Nephron (organoid): ENCODE data around the gene CYP3A5.
"Not testable (repeated sequence)": the region's sequence is repeated elsewhere in the genome, so short reads cannot be mapped to it uniquely, and the experiment has no call there.

Source experiments
- H3K27ac Mint-ChIP-seq, 3 experiments: 2 replicates each; pipeline ENCODE4 v1.8.0; 2020; ENCODE audit warnings: mixed read lengths in 3 of 3, mild to moderate bottlenecking in 2 of 3, moderate library complexity in 1 of 3
- H3K27me3 Mint-ChIP-seq: 2 replicates; pipeline ENCODE4 v1.8.0; 2021; ENCODE audit warnings: low read depth, mild to moderate bottlenecking, moderate library complexity, mixed read lengths
- H3K36me3 Mint-ChIP-seq: 2 replicates; pipeline ENCODE4 v1.8.0; 2020; ENCODE audit warnings: low read depth, mixed read lengths
- H3K4me1 Mint-ChIP-seq: 2 replicates; pipeline ENCODE4 v1.8.0; 2020; ENCODE audit warnings: mixed read lengths
- H3K4me3 Mint-ChIP-seq, 3 experiments: 2 replicates each; pipeline ENCODE4 v1.8.0; 2020; ENCODE audit warnings: mild to moderate bottlenecking in 3 of 3, mixed read lengths in 3 of 3, moderate library complexity in 2 of 3
- H3K9me3 Mint-ChIP-seq: 2 replicates; pipeline ENCODE4 v1.8.0; 2020; ENCODE audit warnings: mixed read lengths
- TF ChIP-seq, protein P1 (sequence below), 3 experiments: fragments of 200-600 bp; sonication (generic); IDR thresholded peaks; one replicate each; pipeline ENCODE4 v1.5.0; 2021; ENCODE audit warnings: antibody characterized with exemption in 3 of 3; ENCODE audit not compliant: unreplicated experiment in 3 of 3

Gene CYP3A5

DNA sequence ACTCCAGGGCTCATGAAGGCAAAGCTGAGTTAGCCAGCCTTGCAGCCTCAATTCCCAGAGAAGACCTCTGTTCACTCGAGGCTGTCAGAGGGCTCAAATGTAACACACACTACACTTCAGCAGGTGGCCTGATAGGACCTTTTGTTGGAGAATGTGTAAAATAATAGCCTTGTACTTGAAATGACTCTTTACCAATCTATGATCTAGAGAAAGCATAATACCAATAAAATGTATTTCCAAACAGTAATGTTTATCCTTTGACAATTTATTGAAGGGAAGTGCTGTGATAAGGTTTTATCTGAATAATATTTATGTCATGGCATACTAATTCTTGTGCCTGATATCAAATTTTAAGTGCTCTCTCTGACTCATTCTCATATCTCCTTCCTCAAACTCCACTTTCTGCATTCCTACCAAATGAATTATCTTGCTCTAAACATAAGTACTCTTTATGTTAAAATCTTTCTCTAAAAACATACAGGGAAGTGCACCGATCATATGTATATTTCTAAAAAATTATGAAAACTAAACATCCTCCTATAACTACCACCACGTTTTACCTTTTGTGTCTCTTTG is 34.3 kb upstream of the CYP3A5 start:
- H3K9me3 Mint-ChIP-seq: peaks cover 4% of the 10 kb centered on the region
- TF ChIP-seq, protein P1, sequence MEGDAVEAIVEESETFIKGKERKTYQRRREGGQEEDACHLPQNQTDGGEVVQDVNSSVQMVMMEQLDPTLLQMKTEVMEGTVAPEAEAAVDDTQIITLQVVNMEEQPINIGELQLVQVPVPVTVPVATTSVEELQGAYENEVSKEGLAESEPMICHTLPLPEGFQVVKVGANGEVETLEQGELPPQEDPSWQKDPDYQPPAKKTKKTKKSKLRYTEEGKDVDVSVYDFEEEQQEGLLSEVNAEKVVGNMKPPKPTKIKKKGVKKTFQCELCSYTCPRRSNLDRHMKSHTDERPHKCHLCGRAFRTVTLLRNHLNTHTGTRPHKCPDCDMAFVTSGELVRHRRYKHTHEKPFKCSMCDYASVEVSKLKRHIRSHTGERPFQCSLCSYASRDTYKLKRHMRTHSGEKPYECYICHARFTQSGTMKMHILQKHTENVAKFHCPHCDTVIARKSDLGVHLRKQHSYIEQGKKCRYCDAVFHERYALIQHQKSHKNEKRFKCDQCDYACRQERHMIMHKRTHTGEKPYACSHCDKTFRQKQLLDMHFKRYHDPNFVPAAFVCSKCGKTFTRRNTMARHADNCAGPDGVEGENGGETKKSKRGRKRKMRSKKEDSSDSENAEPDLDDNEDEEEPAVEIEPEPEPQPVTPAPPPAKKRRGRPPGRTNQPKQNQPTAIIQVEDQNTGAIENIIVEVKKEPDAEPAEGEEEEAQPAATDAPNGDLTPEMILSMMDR (IDR thresholded peaks at IDR 0.05; ENCODE audit: unreplicated experiment in 3 of 3): no peak
- no peak overlapping the region for H3K27ac Mint-ChIP-seq
- H3K4me1 Mint-ChIP-seq: no peaks in the 10 kb centered on the region
- H3K4me3 Mint-ChIP-seq: no peak overlapping the region
- H3K36me3 Mint-ChIP-seq: no peaks in the 10 kb centered on the region
- peaks cover 3% of the 10 kb centered on the region for H3K27me3 Mint-ChIP-seq

GRCh38 chr7:99709838-99710578 is 30.2 kb upstream of the CYP3A5 start:
- no peak overlapping the region for H3K27ac Mint-ChIP-seq
- H3K36me3 Mint-ChIP-seq: no peaks in the 10 kb centered on the region
- TF ChIP-seq, protein P1 (IDR thresholded peaks at IDR 0.05; ENCODE audit: unreplicated experiment in 3 of 3): no peak
- no peak overlapping the region for H3K4me3 Mint-ChIP-seq
- no peaks in the 10 kb centered on the region for H3K27me3 Mint-ChIP-seq
- no peaks in the 10 kb centered on the region for H3K9me3 Mint-ChIP-seq
- no peaks in the 10 kb centered on the region for H3K4me1 Mint-ChIP-seq

GRCh38 chr7:99709260-99709659 is 29.5 kb upstream of the CYP3A5 start:
- H3K9me3 Mint-ChIP-seq: no peaks in the 10 kb centered on the region
- no peaks in the 10 kb centered on the region for H3K27me3 Mint-ChIP-seq
- H3K36me3 Mint-ChIP-seq: no peaks in the 10 kb centered on the region
- no peak overlapping the region for H3K4me3 Mint-ChIP-seq
- TF ChIP-seq, protein P1 (IDR thresholded peaks at IDR 0.05; ENCODE audit: unreplicated experiment in 3 of 3): no peak
- H3K4me1 Mint-ChIP-seq: no peaks in the 10 kb centered on the region
- H3K27ac Mint-ChIP-seq: no peak overlapping the region

- Mint-ChIP-seq H3K4me1 (no peaks in the 10 kb centered on the region), H3K27me3 (no peaks in the 10 kb centered on the region), H3K4me3 (no peak overlapping the region), H3K27ac (no peak overlapping the region), H3K9me3 (no peaks in the 10 kb centered on the region), H3K36me3 (no peaks in the 10 kb centered on the region)
- TF ChIP-seq, protein P1 (IDR thresholded peaks at IDR 0.05; ENCODE audit: unreplicated experiment in 3 of 3): no peak
Measured at GRCh38 chr7:99707096-99707495, 27.3 kb upstream of the CYP3A5 start.

DNA sequence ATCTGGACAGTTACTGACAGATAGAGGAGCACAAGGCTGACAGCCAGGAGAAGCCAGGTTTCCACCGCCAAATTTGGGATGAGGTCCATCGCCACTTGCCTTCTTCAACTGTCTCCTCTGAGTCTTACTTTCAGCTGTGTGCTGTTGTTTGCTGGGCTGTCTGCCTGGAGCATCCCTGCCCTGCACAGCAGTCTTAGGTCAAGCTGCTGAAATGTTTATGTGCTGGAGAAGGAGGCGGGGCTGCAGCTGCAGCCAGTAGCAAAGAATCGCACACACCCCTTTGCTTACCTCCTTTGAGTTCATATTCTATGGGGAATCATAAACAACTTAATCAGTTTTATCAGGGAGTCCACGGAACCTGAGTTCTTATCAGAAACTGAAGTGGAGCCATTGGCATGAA is 20.1 kb upstream of the CYP3A5 start:
- Mint-ChIP-seq H3K9me3 (no peaks in the 10 kb centered on the region), H3K36me3 (no peaks in the 10 kb centered on the region), H3K27ac (peak overlapping the region in 1 of 3 experiments; percentile 52), H3K4me1 (peaks cover 16% of the 10 kb centered on the region), H3K27me3 (peaks cover 14% of the 10 kb centered on the region), H3K4me3 (no peak overlapping the region)
- TF ChIP-seq, protein P1 (IDR thresholded peaks at IDR 0.05; ENCODE audit: unreplicated experiment in 3 of 3): no peak

- not testable (repeated sequence) for H3K36me3 Mint-ChIP-seq, H3K9me3 Mint-ChIP-seq, H3K4me3 Mint-ChIP-seq
- H3K4me1 Mint-ChIP-seq: peaks cover 16% of the 10 kb centered on the region
- H3K27me3 Mint-ChIP-seq: peaks cover 14% of the 10 kb centered on the region
- H3K27ac Mint-ChIP-seq: peak overlapping the region in 2 of 3 experiments; percentile 52 to 74
Measured at GRCh38 chr7:99698867-99699730, 19.3 kb upstream of the CYP3A5 start.
